Endothelial cell of umbilical vein (primary cell): ENCODE data around the gene TMIGD2.

Source experiments
- CTCF ChIP-seq, 2 donors: IDR thresholded peaks; 1 replicate in 1 of 2; 2 replicates in 1 of 2; pipeline ENCODE4 v1.5.1; 2011; ENCODE audit warnings: low read length in 2 of 2, mild to moderate bottlenecking in 2 of 2, moderate library complexity in 2 of 2, control low read depth in 1 of 2, inconsistent platforms in 1 of 2, low read depth in 1 of 2; ENCODE audit not compliant: insufficient read depth in 1 of 2; ENCODE audit errors: extremely low read depth in 1 of 2
- EZH2 ChIP-seq: IDR thresholded peaks from 2 replicates; pipeline ENCODE4 v1.6.1; 2012; ENCODE audit warnings: borderline replicate concordance, low read depth, mild to moderate bottlenecking, moderate library complexity, low read length, inconsistent platforms; ENCODE audit not compliant: severe bottlenecking
- JUN ChIP-seq: IDR thresholded peaks from 2 replicates; pipeline ENCODE4 v1.6.1; 2011; ENCODE audit warnings: borderline replicate concordance, low read depth; ENCODE audit not compliant: insufficient read length, insufficient read depth
- POLR2A ChIP-seq: IDR thresholded peaks from 2 replicates; pipeline ENCODE4 v1.6.1; 2012; ENCODE audit warnings: low read depth, mild to moderate bottlenecking, control low read depth, low read length
- POLR2AphosphoS5 ChIP-seq: IDR thresholded peaks from 2 replicates; pipeline ENCODE4 v1.6.1; 2012; ENCODE audit warnings: low read depth, mild to moderate bottlenecking, control low read depth, low read length, moderate library complexity; ENCODE audit not compliant: insufficient read depth

- TF ChIP-seq POLR2AphosphoS5 (no peak), CTCF (IDR thresholded peaks at IDR 0.05; ENCODE audit: extremely low read depth in 1 of 2, insufficient read depth in 1 of 2, low read depth in 1 of 2, low read length in 2 of 2) (no peak), JUN (no peak), EZH2 (no peak), POLR2A (no peak)
Measured at GRCh38 chr19:4268816-4269430, 33.3 kb downstream of the TMIGD2 start.
